Stimulated activated naive CD4-positive, alpha-beta T cell treated with Interleukin-2 at 50 U/mL for 16 hours (primary cell): ENCODE measurements around the gene FAM47E.
A peak's percentile ranks its signal among the peaks of the same experiment; 100 is the strongest.

ENCODE experiments used
- DNase-seq: peaks from one replicate; lab custom pipeline; 2025; lab: John Stamatoyannopoulos, UW

FAM47E gene, protein sequence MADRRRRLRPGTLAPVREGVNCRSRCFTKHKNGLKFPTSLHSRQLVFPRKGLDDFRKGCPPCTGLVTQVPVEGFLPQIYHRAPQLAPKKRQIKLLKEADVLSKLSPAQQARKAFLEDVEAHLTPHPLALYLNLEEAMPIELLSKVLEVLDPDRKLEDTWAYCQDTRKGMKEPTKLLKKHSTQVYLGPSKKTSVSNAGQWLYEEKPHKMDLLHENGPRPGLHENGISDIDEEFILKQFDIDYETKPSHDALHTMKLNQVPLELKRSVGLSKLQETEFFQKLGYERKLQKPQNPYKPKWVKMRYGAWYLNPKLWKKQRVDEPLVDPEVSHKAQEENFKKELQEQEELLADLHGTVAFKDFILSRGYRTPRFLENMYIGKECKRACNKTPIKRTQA

DNA sequence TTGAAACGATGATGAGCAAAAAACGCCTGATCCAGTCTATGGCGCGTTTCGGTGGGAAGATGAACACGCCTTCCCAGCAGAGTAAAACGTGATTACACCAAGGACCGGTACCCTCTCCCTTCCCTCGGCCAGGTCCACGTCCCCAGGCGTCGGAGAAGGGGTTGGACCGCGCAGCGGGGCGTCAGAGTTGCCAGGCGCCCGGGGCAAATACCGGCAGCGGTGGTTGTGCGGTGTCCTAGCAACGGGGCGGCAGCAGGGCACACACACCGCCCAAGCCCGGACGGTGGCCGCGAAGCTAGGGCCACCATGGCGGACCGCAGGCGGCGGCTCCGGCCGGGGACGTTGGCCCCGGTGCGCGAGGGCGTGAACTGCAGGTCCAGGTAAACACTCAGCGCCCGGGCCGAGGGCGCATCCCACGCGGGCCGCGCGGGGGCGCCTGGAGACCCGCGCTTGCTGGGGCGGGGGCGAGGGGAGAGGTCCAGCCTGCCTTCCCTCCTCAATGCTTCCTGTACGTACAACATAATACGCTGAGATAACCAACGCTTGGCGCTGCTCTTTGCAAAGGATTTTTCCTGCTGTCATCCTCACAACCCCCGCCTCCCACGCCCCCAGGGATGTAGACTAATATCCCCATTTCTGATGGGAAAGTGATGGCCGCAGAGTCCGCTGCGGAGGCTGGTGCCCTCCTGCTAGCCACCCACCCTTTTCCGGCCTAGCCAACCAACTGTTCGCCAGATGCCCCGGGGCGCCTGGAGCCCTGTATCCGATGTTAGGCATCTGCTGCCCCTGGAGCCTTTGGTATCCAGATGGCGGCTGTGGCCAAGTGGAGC lies at the start of gene FAM47E:
Gene FAM47E, plus strand, starts transcription at position 281 of the 830 bp plus-strand sequence. Its CDS starts 26 bp downstream, at position 307.
- peak; percentile 11 for DNase-seq

DNA sequence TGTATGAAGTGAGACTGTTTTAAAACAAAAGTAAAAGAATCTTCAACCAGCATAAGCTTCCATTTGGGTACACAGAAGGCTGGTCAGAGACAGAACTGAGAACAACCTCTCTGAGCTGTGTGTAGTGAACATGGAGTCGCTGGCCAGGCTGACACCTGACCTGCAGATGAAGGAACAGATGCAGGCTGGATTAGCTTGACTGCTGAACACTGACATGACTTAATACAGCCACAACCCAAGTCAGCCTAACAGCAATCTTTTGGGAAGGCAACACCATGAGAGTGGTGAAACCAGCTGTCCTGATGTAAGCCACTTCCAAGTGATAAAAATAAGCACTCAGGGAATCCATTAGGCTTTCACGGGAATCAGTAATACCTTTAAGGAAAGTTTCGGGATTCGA lies 48.0 kb upstream of the FAM47E start:
- no peak for DNase-seq

DNA sequence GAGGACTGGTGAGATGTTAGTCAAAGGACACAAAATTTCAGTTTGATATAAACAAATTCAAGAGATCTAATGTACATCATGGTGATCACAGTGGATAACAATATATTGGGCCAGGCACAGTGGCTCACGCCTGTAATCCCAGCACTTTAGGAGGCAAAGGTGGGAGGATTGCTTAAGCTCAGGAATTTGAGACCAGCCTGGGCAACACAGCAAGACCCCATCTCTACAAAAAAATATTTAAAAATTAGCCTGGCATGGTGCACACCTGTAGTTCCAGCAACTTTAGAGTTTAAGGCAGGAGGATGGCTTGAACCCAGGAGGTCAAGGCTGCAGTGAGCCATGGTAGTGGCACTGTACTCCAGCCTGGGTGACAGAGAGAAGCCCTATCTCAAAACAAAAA lies 46.6 kb upstream of the FAM47E start:
- DNase-seq: no peak

DNA sequence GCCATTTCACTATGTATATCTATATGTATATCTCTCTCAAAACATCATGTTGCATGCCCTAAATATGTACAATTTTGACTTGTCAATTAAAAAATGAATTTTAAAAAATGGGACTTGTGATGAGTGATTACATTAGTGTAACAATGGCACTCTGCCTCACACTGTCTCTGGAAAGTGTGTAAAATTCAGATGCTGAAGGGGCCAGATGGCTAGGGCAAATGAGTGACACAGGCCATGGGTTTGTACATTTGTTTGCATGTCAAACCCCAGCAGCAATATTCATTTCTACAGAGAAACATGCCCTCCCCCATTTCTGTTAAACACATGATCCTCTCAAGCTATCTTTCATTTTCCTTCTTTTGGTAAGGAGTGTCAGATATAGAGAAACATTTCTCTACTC lies 46.0 kb upstream of the FAM47E start:
- DNase-seq: no peak

DNA sequence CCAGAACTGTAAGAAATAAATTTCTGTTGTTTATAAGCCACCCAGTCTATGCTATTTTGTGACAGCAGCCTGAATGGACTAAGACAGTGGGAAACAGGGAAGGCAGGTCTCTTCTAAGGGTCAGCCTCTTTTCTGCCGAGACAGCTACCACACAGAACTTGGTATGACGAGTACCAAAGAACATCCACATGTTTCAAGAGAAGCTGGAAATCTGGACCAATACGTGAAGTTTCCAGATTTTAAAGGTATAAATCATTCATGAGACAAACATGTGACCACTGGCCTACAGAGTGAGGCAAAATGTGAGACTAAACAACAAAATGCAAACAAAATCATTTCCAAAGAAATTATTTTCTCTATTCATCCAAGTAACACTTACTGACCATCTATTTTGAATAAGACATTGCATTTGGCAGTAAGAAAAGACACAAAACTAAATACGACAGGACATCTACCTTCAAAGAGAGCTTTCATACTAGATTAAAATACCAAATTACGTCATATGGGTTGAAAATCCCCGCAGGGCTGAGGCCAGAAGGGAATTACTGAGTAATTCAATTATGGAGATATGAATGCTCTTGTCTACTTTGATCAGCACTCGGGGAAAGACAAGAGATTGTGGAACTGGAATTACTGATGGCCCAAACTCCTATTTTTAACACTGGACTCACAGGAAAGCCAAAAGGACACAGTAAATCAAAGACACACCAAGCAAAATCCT lies 45.1 kb upstream of the FAM47E start:
- DNase-seq: no peak

DNA sequence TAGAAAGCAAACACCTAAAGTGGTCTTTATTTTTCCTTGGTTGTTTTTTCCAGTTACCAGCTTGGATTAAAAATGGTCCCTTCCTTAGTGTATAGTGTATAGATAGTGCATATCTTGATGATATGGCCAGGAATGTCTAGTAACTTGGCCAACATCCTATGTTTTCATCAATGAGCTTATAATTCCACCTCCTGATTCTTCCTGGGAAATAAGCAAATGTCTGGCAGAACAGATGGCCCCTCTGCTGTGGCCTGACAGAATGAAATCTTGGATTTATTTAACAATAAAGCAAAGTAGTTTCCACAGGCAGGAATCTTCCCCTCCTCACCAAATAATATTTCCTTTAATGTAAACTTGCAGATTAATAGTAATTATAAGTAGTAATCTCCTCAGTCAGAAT lies 44.0 kb upstream of the FAM47E start:
- DNase-seq: no peak

DNA sequence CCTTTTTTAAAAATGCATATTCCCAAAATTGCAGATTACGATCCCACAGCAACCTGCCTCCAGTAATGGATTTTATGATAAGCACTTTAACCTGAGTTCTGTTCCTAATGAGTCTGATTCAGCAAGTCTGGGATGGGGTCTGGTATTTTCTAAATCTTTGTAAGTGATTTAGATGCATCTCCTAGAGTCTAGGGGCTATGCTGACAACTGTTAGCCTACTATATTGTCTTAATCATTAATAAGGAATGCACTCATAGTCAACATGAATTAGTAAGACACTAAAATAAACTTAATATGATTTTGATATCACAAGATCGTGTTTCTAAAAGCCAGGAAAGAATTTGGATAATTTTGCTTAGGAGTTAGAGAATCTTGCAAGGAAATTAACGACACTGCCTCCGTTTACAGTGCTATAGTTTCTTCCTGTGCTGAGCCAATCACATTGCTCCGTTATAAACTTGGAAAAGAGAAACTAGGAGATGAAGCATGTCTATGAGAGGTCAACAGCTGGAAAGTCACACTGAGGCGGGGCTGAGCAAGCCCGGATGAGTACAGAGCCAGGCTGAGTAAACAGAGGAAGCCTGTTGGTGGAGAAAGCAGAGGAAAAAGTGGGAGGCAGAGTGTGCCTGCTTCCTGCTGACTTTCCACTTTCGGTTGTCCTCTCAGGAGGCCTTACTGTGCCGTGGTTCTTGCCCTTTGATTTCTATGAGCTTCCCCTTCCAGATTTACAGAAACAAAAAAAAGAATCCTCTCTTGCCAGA lies 43.3 kb upstream of the FAM47E start:
- DNase-seq: no peak

DNA sequence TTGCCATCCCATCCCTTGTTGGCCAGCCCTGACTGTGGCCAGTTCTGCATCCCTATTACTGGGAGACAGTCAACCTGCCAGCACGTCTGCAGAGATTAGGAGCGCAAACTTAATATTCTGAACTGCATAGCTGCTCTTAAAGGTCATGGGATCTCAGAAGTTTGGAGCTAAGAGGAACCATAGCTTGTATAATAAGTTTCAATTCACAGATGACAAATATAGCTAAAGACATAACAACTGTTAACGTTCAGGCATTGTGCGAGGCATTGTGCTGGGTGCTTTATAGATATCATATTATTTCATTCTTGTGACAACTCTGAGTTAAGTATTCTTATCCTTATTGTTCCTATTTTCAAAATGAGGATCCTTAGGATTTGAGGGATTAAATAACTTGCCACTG lies 41.6 kb upstream of the FAM47E start:
- no peak for DNase-seq

DNA sequence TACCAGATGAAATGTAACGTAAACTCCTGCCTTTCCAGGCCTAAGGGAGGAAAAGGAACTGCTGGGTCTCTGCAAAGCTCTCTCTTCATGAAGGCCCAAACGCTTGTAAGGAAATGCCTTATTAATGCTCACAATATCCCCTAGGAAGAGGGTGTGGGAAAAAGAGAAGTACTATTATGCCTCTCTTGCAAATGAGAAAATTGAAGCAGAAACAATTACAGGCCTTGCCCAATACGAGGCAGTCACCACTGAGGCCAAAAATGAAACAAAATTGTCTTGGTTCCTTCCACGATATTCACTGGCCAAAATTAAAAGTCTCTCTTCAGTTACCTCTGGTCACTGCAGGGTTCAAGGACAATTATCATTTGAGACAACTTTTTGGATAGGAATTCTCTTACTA lies 41.1 kb upstream of the FAM47E start:
- no peak for DNase-seq

DNA sequence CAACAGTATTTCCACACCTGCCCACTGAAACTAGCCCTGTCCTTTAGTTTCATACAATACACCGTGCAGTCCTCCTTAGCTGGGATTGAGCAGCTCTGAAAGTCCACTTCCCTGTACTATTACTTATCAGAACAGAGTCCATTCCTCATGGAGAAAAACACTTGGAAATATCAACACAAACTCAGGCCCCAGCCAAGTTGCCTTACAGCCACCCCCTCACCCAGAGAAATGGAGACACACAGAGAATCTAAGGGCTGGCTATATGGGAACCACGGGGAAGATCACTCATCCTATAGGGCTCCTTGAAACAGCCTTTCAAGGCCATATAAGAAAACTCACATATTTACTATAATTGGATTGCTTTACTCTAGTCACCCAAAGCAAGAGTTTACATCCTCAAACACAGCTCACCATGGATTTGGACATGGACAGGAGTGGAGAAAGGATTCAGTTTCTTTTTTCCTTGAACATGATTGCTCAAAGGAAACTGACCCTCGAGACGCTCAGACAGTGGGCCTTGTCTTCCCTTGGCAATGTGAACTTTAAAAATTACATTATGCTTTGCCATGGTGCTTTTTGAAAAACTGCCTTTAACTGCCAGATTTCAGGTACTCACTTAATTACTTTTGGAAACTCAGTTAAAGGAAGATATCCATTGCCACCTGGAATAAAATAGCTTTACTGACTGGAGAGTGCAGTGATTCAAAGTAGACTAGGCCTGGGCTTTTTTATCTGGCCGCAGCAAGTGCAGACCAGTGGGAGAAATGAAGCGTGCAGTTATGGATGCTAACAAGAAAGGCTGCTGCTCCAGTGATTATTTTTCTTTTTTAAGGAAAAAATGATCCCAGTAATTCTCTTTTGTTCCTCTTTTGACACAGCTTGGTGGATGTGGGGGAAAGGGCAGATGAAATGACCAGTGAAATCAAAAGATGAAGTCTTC lies 39.5 kb upstream of the FAM47E start:
- DNase-seq: no peak

DNA sequence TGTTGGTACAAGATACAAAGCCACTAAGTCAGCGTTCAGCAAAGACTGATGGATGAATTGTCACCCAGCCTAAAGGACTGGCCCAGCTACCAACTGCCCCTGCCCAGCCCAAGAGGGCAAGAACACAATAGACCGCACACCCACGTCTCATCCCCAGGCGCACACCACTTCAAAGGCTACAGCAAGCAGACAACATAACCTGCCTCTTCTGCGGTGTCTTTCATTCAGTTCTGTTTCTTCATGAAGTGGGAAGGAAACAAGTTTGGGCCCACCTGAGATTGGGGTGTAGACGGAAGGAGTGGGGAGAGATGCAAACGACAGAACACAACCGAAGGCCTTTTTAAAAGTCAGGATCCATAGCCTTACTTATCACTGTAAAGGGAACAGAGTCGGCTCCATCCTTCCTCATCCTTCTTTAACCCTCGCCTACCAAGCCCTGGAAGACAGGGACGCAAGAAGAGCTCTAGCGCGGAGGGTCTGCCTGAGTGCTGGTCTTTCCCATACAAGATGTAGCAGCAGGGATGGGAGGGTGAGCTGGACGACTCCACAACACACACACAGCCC lies 38.6 kb upstream of the FAM47E start:
- peak; percentile 18 for DNase-seq

DNA sequence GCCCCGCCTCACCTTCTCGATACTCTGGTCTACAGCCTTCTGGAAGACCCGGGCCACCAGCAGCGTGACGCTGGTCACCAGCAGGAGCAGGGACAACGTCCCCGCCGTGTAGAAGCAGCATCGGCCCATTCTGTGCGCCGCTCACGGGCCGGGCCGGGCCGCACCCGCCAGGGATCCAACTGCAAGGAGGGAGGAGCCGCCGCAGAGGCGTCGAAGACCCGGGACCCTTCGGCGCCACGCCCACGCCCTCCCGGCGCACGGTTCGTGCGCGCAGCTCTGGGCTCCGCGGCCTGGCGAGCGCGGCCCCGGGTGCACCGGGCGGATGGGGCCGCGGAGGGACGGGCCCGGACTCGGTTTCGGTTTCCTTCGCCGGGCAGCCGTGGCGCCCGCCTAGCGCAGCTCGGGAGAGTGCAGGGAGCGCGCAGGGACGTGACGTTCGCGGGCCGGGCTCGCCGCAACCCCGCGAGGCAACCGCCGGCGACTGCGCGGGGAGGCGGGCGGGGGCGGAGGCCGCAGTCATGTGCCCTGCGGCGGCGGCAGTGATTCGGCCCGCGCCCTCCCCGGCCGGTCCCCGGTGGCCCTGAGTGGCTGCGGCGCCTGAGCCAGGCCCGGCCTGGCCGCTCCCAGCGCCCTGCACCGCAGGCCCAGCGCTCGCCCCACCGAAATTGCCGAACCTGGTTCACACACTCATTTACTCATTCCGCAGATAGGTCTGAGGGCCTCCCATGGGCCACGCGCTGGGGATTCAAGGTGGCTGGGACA lies 37.9 kb upstream of the FAM47E start, which contains the start of gene SCARB2:
Gene SCARB2, minus strand, starts transcription at position 410 of the 762 bp plus-strand sequence. Its CDS starts 281 bp downstream, at position 129.
- peak; percentile 72 for DNase-seq

DNA sequence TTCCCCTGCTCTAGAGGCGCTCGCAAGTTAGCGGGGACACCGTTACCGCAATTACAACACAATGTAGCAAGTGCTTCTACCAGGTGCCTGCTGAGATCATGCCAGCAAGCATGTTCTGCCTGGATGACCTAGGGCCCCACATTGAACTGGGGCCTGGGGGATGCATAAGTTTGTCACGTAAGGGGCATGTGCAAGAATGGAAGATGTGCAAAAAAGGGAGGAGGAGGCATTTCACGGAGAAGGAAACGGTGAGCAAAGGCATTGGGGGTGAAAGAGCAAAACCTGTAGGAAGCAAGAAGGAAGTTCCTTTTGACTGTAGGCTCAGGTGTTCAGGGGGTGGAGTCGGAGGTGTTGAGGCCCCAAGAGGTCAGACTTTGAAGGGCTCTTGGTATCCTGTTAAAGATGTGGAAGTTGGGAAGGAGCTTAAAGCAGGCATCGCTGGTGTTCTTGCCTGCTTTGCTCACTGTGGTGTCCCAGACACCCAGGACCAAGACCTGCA lies 37.3 kb upstream of the FAM47E start:
- DNase-seq: peak; percentile 30

DNA sequence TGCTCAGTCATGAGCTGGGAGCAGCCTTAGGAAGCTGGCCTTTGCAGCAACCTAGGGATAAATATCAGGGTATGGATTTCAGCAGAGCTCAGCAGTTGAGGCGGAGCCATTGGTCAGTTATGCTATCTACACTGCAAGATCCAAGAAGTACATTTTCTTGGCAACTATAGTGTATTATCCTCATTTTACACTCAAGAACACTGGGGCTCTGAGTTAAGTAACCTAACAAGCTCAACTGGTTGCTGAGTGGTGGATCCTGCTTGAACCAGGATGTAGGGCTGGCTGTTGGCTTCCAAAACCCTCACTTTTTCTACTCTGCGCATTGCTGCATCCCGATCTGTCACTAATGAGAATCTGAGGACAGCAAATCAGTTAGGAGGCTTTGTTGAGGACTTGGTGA lies 36.4 kb upstream of the FAM47E start:
- no peak for DNase-seq

DNA sequence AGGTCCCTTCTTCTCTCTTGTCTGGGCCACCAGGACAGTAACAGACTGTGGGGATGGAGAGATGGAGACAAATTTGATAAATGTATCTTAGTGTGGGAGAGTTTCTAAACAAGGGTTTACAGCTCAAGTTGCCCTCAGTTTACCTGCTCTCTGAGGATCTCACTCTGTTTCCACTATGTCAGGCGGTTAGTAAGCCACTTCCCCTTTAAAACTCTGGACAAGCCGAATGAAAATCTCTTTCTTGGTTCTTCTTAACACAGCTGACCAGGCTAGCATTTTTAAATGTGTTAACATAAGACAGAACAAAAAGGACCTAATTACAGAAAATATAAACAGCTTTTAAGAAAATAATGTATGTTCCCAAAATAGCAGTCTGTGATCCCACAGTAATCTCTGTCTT lies 35.0 kb upstream of the FAM47E start:
- DNase-seq: no peak

DNA sequence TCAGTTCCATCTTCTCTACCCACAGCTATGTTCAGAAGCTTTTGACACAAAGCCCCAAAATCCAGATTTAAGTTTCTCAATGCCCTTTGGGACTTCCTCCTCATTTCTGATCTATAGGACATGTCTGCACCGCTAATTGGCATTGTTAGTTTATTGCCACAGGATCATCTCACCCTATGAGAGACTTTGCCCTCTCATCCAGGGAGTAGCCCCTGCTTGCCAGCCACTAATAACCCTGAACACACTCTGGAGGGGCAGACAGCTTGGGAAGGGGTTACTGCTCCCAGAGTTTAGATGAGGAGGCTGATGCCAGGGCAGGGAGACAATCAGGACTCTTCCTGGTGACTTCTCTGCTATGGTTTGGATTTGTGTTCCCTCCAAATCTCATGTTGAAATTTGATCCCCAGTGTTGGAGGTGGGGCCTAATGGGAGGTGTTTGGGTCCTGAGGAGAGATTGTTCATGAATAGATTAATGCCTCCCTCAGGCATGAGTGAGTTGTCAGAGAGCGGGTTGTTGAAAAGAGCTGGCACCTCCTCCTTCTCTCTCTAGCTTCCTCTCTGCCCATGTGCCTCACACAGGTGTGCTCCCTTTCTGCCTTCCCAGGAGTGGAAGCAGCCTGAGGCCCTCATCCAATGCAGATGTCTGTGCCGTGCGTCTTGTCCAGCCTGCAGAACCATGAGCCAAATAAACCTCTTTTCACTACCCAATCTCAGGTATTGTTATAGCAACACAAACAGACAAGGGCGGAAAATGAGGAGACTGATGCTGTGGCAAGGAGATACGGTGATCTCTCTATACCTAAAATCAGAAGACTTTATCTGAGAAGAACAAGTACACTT lies 34.3 kb upstream of the FAM47E start:
- DNase-seq: no peak

DNA sequence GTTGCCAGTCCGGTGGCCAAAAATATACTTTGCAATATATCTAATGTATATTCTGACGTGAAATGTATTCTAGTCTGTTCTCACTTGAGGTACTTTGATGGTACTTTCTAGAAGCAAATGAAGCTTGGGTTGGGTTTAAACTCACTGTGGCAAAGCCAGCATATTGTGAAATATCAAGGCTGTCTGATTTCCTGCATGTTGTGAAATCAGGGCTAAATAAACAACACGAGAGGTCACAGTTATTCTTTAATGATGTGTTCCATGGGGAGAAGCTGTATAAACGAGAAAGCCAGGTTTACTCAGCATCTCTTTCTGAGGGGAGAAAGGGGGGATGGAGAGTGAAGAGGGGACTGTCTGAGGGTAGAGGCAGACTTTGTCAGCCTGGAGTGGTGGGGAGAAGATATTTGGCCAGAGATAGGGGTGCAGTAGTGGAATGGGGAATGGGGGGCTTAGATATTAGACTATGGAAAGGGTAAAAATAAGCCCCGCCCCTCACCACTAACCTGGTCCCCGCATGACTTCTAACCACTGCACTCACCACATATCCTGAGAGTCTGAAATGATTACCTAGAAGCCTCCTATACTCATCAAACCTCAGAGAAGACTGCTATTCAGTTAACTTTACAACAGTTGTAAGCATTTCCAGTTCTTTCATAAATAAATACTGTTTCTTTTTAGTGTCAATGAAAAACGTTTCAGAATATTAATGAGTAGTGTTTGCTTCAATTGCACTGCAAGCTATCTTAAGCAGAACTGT lies 32.0 kb upstream of the FAM47E start:
- no peak for DNase-seq

DNA sequence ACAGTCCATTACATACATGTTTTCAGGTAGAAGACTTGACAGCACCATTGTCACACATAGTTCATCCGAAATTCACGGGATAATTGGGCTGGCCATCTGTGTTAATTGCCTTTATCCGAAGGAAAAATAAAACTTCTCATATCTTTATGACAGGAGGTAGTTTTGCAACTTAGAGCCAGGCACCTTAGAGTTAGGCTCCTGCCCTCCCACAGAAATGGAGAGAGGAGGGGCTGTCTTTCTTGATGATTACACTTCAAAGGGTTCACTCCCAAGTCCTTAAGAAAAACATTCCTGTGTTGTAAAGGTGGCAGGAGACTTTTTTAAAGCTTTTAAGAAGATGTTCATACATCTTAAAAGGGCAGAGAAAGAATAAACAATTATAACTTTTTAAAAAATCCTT lies 27.4 kb upstream of the FAM47E start:
- DNase-seq: no peak
